Stromal cell of bone marrow (primary cell): ENCODE measurements around the gene GALNT9.
A peak's percentile ranks its signal among the peaks of the same experiment; 100 is the strongest.

Source experiments
- DNase-seq: peaks from one replicate; pipeline ENCODE4 v3.0.0-alpha.2; 2012; ENCODE audit warnings: low read depth

The GALNT9 gene

GRCh38 chr12:132180648-132181546 is 148.5 kb downstream of the GALNT9 start:
- DNase-seq: no peak

GRCh38 chr12:132179431-132180362 is 149.7 kb downstream of the GALNT9 start:
- no peak for DNase-seq

- DNase-seq: no peak
Measured at GRCh38 chr12:132178801-132179401, 150.5 kb downstream of the GALNT9 start.

GRCh38 chr12:132178316-132178715 is 151.1 kb downstream of the GALNT9 start:
- no peak for DNase-seq

GRCh38 chr12:132176920-132177551 is 152.4 kb downstream of the GALNT9 start:
- no peak for DNase-seq

- no peak for DNase-seq
Measured at GRCh38 chr12:132176385-132176919, 152.9 kb downstream of the GALNT9 start.

GRCh38 chr12:132175496-132176384 is 153.6 kb downstream of the GALNT9 start:
- no peak for DNase-seq

- DNase-seq: no peak
Measured at GRCh38 chr12:132174839-132175490, 154.4 kb downstream of the GALNT9 start.

GRCh38 chr12:132174015-132174838 is 155.2 kb downstream of the GALNT9 start:
- DNase-seq: no peak

GRCh38 chr12:132173135-132174014 is 156.0 kb downstream of the GALNT9 start:
- DNase-seq: no peak

- no peak for DNase-seq
Measured at GRCh38 chr12:132172619-132173018, 156.8 kb downstream of the GALNT9 start.

GRCh38 chr12:132171968-132172521 is 157.3 kb downstream of the GALNT9 start:
- DNase-seq: no peak

GRCh38 chr12:132171293-132171967 is 158.0 kb downstream of the GALNT9 start:
- no peak for DNase-seq

- DNase-seq: no peak
Measured at GRCh38 chr12:132170637-132171292, 158.6 kb downstream of the GALNT9 start.

- DNase-seq: peak; percentile 64
Measured at GRCh38 chr12:132170094-132170636, 159.2 kb downstream of the GALNT9 start.

GRCh38 chr12:132169376-132169775 is 160.0 kb downstream of the GALNT9 start:
- DNase-seq: no peak
